HEK293 (cell line): ENCODE data around the gene MFAP5.

ENCODE experiments used
- CTCF ChIA-PET: fragments of 350-600 bp; formaldehyde crosslinking; extraction: SDS; loops from one replicate; lab custom pipeline; 2021; ENCODE audit warnings: antibody characterized with exemption; lab: Yijun Ruan, JAX
- POLR2A ChIA-PET: fragments of 300-600 bp; formaldehyde crosslinking; extraction: SDS; loops from one replicate; lab custom pipeline; 2020; ENCODE audit warnings: antibody characterized with exemption, inconsistent platforms; lab: Yijun Ruan, JAX
- H3K27ac ChIP-seq: fragments of 200-500 bp; sonication (Bioruptor generic); 2 replicates; pipeline ENCODE4 v1.5.1; 2014; ENCODE audit warnings: low read depth, low read length, control low read depth, inconsistent platforms; ENCODE audit errors: extremely low read depth
- H3K36me3 ChIP-seq, 2 experiments: fragments of 200-500 bp in 1 of 2; sonication (Bioruptor generic) in 1 of 2; 1 replicate in 1 of 2; 2 replicates in 1 of 2; pipeline ENCODE4 v1.5.1; 2014 to 2017; ENCODE audit warnings: inconsistent platforms in 2 of 2, low read length in 2 of 2; ENCODE audit not compliant: control insufficient read depth in 2 of 2, insufficient read depth in 1 of 2
- H3K4me1 ChIP-seq: fragments of 200-500 bp; sonication (Bioruptor generic); 2 replicates; pipeline ENCODE4 v1.5.1; 2014; ENCODE audit warnings: mild to moderate bottlenecking, low read length, inconsistent platforms; ENCODE audit not compliant: control insufficient read depth, insufficient read depth
- H3K4me3 ChIP-seq: 2 replicates; pipeline ENCODE4 v1.5.1; 2011; ENCODE audit warnings: low read depth, mild to moderate bottlenecking, control low read depth, low read length, moderate library complexity
- H3K9me3 ChIP-seq: fragments of 200-500 bp; sonication (Bioruptor generic); 2 replicates; pipeline ENCODE4 v1.5.1; 2014; ENCODE audit warnings: low read depth, low read length, inconsistent platforms; ENCODE audit not compliant: control insufficient read depth, insufficient read depth
- ATF2 ChIP-seq: fragments of 450-650 bp; formaldehyde crosslinking; IDR thresholded peaks from 2 replicates; pipeline ENCODE4 v1.5.1; 2016; ENCODE audit warnings: missing biosample characterization, missing genetic modification characterization, low read depth
- HIC1 ChIP-seq: fragments of 450-650 bp; formaldehyde crosslinking; IDR thresholded peaks from 2 replicates; pipeline ENCODE4 v1.5.1; 2016; ENCODE audit warnings: missing biosample characterization, missing genetic modification characterization
- HOXD13 ChIP-seq: sonication (generic); formaldehyde crosslinking; IDR thresholded peaks from 2 replicates; pipeline ENCODE4 v1.8.0; 2022; ENCODE audit warnings: missing genetic modification reagents, borderline replicate concordance
- MEIS1 ChIP-seq: sonication (generic); formaldehyde crosslinking; IDR thresholded peaks from 2 replicates; pipeline ENCODE4 v1.8.1; 2022; ENCODE audit warnings: missing genetic modification reagents, mild to moderate bottlenecking, borderline replicate concordance
- MZF1 ChIP-seq: fragments of 450-650 bp; formaldehyde crosslinking; IDR thresholded peaks from 2 replicates; pipeline ENCODE4 v1.5.1; 2017; ENCODE audit warnings: missing biosample characterization, missing genetic modification characterization, borderline replicate concordance
- PRDM10 ChIP-seq: fragments of 450-650 bp; formaldehyde crosslinking; IDR thresholded peaks from 2 replicates; pipeline ENCODE4 v1.5.1; 2016; ENCODE audit warnings: missing biosample characterization, missing genetic modification characterization
- SP2 ChIP-seq: fragments of 450-650 bp; formaldehyde crosslinking; IDR thresholded peaks from 2 replicates; pipeline ENCODE4 v1.5.1; 2016; ENCODE audit warnings: missing biosample characterization, missing genetic modification characterization
- SP3 ChIP-seq: fragments of 450-650 bp; formaldehyde crosslinking; IDR thresholded peaks from 2 replicates; pipeline ENCODE4 v1.5.1; 2016; ENCODE audit warnings: missing biosample characterization, missing genetic modification characterization
- TCF7L2 ChIP-seq: IDR thresholded peaks from 2 replicates; pipeline ENCODE4 v1.6.1; 2011; ENCODE audit warnings: low read depth, mild to moderate bottlenecking, inconsistent platforms, low read length, moderate library complexity, borderline replicate concordance
- ZBTB21 ChIP-seq: fragments of 450-650 bp; formaldehyde crosslinking; IDR thresholded peaks from 2 replicates; pipeline ENCODE4 v1.5.1; 2017; ENCODE audit warnings: missing biosample characterization, missing genetic modification characterization
- ZEB2 ChIP-seq: fragments of 450-650 bp; formaldehyde crosslinking; IDR thresholded peaks from 2 replicates; pipeline ENCODE4 v1.5.1; 2016; ENCODE audit warnings: missing biosample characterization, missing genetic modification characterization
- ZFHX2 ChIP-seq: fragments of 450-650 bp; formaldehyde crosslinking; conservative IDR thresholded peaks from 2 replicates; pipeline ENCODE4 v1.5.1; 2016; ENCODE audit warnings: missing biosample characterization, missing genetic modification characterization
- ZFP69B ChIP-seq: fragments of 450-650 bp; formaldehyde crosslinking; IDR thresholded peaks from 2 replicates; pipeline ENCODE4 v1.5.1; 2016; ENCODE audit warnings: missing biosample characterization, missing genetic modification characterization
- ZNF10 ChIP-seq: fragments of 450-650 bp; formaldehyde crosslinking; IDR thresholded peaks from 2 replicates; pipeline ENCODE4 v1.5.1; 2017; ENCODE audit warnings: missing biosample characterization, missing genetic modification characterization
- ZNF157 ChIP-seq: fragments of 450-650 bp; formaldehyde crosslinking; IDR thresholded peaks from 2 replicates; pipeline ENCODE4 v1.5.1; 2016; ENCODE audit warnings: missing biosample characterization, missing genetic modification characterization
- ZNF184 ChIP-seq: fragments of 450-650 bp; IDR thresholded peaks from 2 replicates; pipeline ENCODE4 v1.5.1; 2018; ENCODE audit warnings: missing biosample characterization, mild to moderate bottlenecking, missing genetic modification characterization
- ZNF23 ChIP-seq: fragments of 450-650 bp; formaldehyde crosslinking; IDR thresholded peaks from 2 replicates; pipeline ENCODE4 v1.5.1; 2016; ENCODE audit warnings: missing biosample characterization, missing genetic modification characterization, borderline replicate concordance
- ZNF266 ChIP-seq: fragments of 450-650 bp; formaldehyde crosslinking; IDR thresholded peaks from 2 replicates; pipeline ENCODE4 v1.5.1; 2016; ENCODE audit warnings: missing biosample characterization, missing genetic modification characterization, low read depth
- ZNF335 ChIP-seq: fragments of 450-650 bp; formaldehyde crosslinking; conservative IDR thresholded peaks from 2 replicates; pipeline ENCODE4 v1.5.1; 2016; ENCODE audit warnings: missing biosample characterization, missing genetic modification characterization
- ZNF350 ChIP-seq: fragments of 450-650 bp; formaldehyde crosslinking; IDR thresholded peaks from 2 replicates; pipeline ENCODE4 v1.5.0; 2017; ENCODE audit warnings: missing biosample characterization, mild to moderate bottlenecking, missing genetic modification characterization
- ZNF366 ChIP-seq: fragments of 450-650 bp; formaldehyde crosslinking; conservative IDR thresholded peaks from 2 replicates; pipeline ENCODE4 v1.5.1; 2016; ENCODE audit warnings: missing biosample characterization, missing genetic modification characterization
- ZNF510 ChIP-seq: fragments of 450-650 bp; formaldehyde crosslinking; IDR thresholded peaks from 2 replicates; pipeline ENCODE4 v1.5.1; 2018; ENCODE audit warnings: mild to moderate bottlenecking, missing genetic modification characterization, missing biosample characterization; ENCODE audit not compliant: insufficient replicate concordance
- ZNF561 ChIP-seq: fragments of 450-650 bp; IDR thresholded peaks from 2 replicates; pipeline ENCODE4 v1.5.1; 2018; ENCODE audit warnings: missing biosample characterization, missing genetic modification characterization, borderline replicate concordance
- ZNF629 ChIP-seq: fragments of 450-650 bp; formaldehyde crosslinking; IDR thresholded peaks from 2 replicates; pipeline ENCODE4 v1.5.1; 2017; ENCODE audit warnings: missing biosample characterization, missing genetic modification characterization
- ZSCAN16 ChIP-seq: fragments of 450-650 bp; formaldehyde crosslinking; IDR thresholded peaks from 2 replicates; pipeline ENCODE4 v1.5.1; 2016; ENCODE audit warnings: missing biosample characterization, missing genetic modification characterization
- ZXDB ChIP-seq: fragments of 450-650 bp; formaldehyde crosslinking; IDR thresholded peaks from 2 replicates; pipeline ENCODE4 v1.5.1; 2016; ENCODE audit warnings: missing biosample characterization, missing genetic modification characterization
- TF ChIP-seq, protein P1 (sequence below): IDR thresholded peaks from 2 replicates; pipeline ENCODE4 v1.6.1; 2011; ENCODE audit warnings: mild to moderate bottlenecking, low read depth, low read length, borderline replicate concordance

MFAP5 gene

DNA sequence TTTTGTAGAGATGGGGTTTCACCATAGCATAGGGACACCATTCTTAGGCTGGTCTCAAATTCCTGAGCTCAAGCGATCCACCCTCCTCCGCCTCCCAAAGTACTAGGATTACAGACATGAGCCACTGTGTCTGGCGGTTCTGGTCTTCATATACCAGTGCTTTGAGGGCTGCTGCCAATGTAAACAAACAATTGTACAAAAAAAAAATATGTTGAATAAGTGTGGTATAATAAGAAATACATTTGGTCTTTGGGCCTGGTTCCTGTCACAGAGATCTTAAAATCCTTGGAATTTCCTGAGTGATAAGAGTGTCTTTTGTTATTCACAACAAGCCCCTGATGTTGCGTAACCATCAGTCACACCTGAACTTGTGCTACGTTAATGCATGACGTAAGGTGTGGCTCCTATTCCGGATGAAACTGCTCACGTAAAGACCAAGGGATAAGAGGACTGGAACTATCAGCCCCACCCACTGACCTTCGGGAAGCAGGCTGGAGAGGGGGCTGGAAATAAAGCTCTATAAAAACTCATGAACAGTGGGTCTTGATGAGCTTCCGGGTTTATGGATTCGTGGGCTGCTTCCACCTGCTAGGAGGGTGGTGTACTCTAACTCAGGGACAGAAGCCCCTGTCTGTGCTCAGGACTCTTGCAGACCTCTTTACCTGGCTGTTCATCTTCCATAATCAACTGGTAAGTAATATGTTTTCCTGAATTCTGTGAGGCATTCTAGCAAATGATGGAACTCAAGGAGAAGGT, 18.7 kb upstream of the MFAP5 start:
- Histone ChIP-seq H3K4me1 (no peaks in the 10 kb centered on the region), H3K9me3 (no peaks in the 10 kb centered on the region), H3K27ac (no peak overlapping the region), H3K36me3 (no peaks in the 10 kb centered on the region), H3K4me3 (peak overlapping the region; percentile 20)
- POLR2A ChIA-PET = interaction anchor here (0.6 to 0.9 kb wide), 2 partner anchors 16 to 35 kb away, joined by 3 to 4 read pairs; partner anchors contain the start of gene RIMKLB
- TF ChIP-seq SP3 (0 out of 2 replicates have a peak, but pooled peaks have one; percentile 28), ZBTB21 (tag by site-specific recombination) (peak; percentile 96), HIC1 (tag by site-specific recombination) (no peak), ZFP69B (tag by site-specific recombination) (no peak), MEIS1 (no peak), ZNF10 (tag by site-specific recombination) (0 out of 2 replicates have a peak, but pooled peaks have one; percentile 4), ZNF561 (tag by site-specific recombination) (no peak), ZNF366 (tag by site-specific recombination) (peak; percentile 55; the same call in 1 of the 2 replicates), ZNF184 (tag by site-specific recombination) (no peak), ZNF335 (tag by site-specific recombination) (peak; percentile 76), MZF1 (tag by site-specific recombination) (no peak), ZXDB (tag by site-specific recombination) (peak; percentile 38; the same call in 1 of the 2 replicates), ZEB2 (tag by site-specific recombination) (0 out of 2 replicates have a peak, but pooled peaks have one; percentile 36), PRDM10 (tag by site-specific recombination) (peak; percentile 97), SP2 (tag by site-specific recombination) (peak; percentile 43; the same call in 1 of the 2 replicates), ZNF629 (tag by site-specific recombination) (peak; percentile 94), ATF2 (tag by site-specific recombination) (peak; percentile 81)
- CTCF ChIA-PET = interaction anchor here (0.6 to 3.0 kb wide), 33 partner anchors 11 to 465 kb away, joined by 3 to 32 read pairs (median 4); no protein-coding TSS in a partner anchor

- H3K27ac ChIP-seq = no peak overlapping the region
- no peaks in the 10 kb centered on the region for H3K4me1 ChIP-seq
- H3K36me3 ChIP-seq = no peaks in the 10 kb centered on the region
- no peak overlapping the region for H3K4me3 ChIP-seq
- no peaks in the 10 kb centered on the region for H3K9me3 ChIP-seq
- ChIA-PET CTCF (interaction anchor here (0.6 to 4.9 kb wide), 10 partner anchors 20 to 369 kb away, joined by 3 to 26 read pairs (median 6); no protein-coding TSS in a partner anchor), POLR2A (no interaction called here)
- no peak for TF ChIP-seq ZFHX2 (tag by site-specific recombination)
- TF ChIP-seq, protein P1, sequence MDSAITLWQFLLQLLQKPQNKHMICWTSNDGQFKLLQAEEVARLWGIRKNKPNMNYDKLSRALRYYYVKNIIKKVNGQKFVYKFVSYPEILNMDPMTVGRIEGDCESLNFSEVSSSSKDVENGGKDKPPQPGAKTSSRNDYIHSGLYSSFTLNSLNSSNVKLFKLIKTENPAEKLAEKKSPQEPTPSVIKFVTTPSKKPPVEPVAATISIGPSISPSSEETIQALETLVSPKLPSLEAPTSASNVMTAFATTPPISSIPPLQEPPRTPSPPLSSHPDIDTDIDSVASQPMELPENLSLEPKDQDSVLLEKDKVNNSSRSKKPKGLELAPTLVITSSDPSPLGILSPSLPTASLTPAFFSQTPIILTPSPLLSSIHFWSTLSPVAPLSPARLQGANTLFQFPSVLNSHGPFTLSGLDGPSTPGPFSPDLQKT = no peak
- TF ChIP-seq ZNF350 = no peak
- no peak for TF ChIP-seq SP3
- no peak for TF ChIP-seq ZNF266 (tag by site-specific recombination)
- TF ChIP-seq HOXD13 (CRISPR knock-in tag) = no peak
- no peak for TF ChIP-seq ZNF157 (tag by site-specific recombination)
- TF ChIP-seq ZNF510 = no peak
- TF ChIP-seq TCF7L2 = no peak
- no peak for TF ChIP-seq ZSCAN16
- TF ChIP-seq ZNF23 (tag by site-specific recombination) = no peak
Measured at GRCh38 chr12:8680533-8680932, 17.9 kb upstream of the MFAP5 start.
